GM23248 (cell line): Measurements from ENCODE around the gene GGT6. TPM values are rescaled to one million over a fixed set of nuclear protein-coding genes. Genes with fewer than 3 reads are reported as not detected.

ENCODE experiments used
- DNase-seq: peaks from one replicate; pipeline ENCODE4 v3.0.0-alpha.2; 2015
- H2AFZ ChIP-seq: fragments of 200-600 bp; sonication (generic); 2 replicates; pipeline ENCODE4 v1.6.1; 2016; ENCODE audit warnings: antibody characterized with exemption
- H3F3A ChIP-seq: fragments of 200-600 bp; sonication (generic); 2 replicates; pipeline ENCODE4 v1.6.1; 2016; ENCODE audit warnings: mild to moderate bottlenecking, antibody characterized with exemption, mixed run types; ENCODE audit not compliant: insufficient read depth
- H3K27ac ChIP-seq: fragments of 200-600 bp; sonication (generic); 2 replicates; pipeline ENCODE4 v1.5.1; 2016; ENCODE audit warnings: mild to moderate bottlenecking
- H3K27me3 ChIP-seq: fragments of 200-600 bp; sonication (generic); replicated peaks from 2 replicates; pipeline ENCODE4 v1.6.1; 2016; ENCODE audit warnings: mild to moderate bottlenecking; ENCODE audit not compliant: insufficient read depth
- H3K36me3 ChIP-seq: fragments of 200-600 bp; sonication (generic); 2 replicates; pipeline ENCODE4 v1.6.1; 2016; ENCODE audit warnings: low read depth, mild to moderate bottlenecking
- H3K4me1 ChIP-seq: fragments of 200-600 bp; sonication (generic); 2 replicates; pipeline ENCODE4 v1.6.1; 2016; ENCODE audit warnings: mild to moderate bottlenecking; ENCODE audit not compliant: insufficient read depth
- H3K4me2 ChIP-seq: fragments of 200-600 bp; sonication (generic); one replicate; pipeline ENCODE4 v1.6.1; 2016; ENCODE audit warnings: mild to moderate bottlenecking; ENCODE audit not compliant: unreplicated experiment
- H3K4me3 ChIP-seq: fragments of 200-600 bp; sonication (generic); 2 replicates; pipeline ENCODE4 v1.5.1; 2016; ENCODE audit warnings: mild to moderate bottlenecking
- H3K79me2 ChIP-seq: fragments of 200-600 bp; sonication (generic); 2 replicates; pipeline ENCODE4 v1.6.1; 2016; ENCODE audit warnings: mild to moderate bottlenecking; ENCODE audit not compliant: insufficient read depth
- H3K9ac ChIP-seq: fragments of 200-600 bp; sonication (generic); 2 replicates; pipeline ENCODE4 v1.6.1; 2016; ENCODE audit warnings: mild to moderate bottlenecking
- H3K9me2 ChIP-seq: fragments of 200-600 bp; sonication (generic); 2 replicates; pipeline ENCODE4 v1.6.1; 2016; ENCODE audit warnings: mixed run types, mild to moderate bottlenecking, moderate library complexity; ENCODE audit not compliant: insufficient read depth
- H3K9me3 ChIP-seq: fragments of 200-600 bp; sonication (generic); one replicate; pipeline ENCODE4 v1.6.1; 2017; ENCODE audit warnings: low read depth
- H4K20me1 ChIP-seq: fragments of 200-600 bp; sonication (generic); 2 replicates; pipeline ENCODE4 v1.6.0; 2016; ENCODE audit not compliant: insufficient read depth
- EZH2 ChIP-seq: fragments of 200-600 bp; sonication (generic); IDR thresholded peaks from 2 replicates; pipeline ENCODE4 v1.6.1; 2018; ENCODE audit warnings: antibody characterized with exemption, mild to moderate bottlenecking; ENCODE audit not compliant: insufficient read depth, poor library complexity, severe bottlenecking
- EZH2phosphoT487 ChIP-seq: fragments of 200-600 bp; sonication (generic); IDR thresholded peaks from 2 replicates; pipeline ENCODE4 v1.6.1; 2018; ENCODE audit warnings: antibody characterized with exemption, moderate library complexity, mild to moderate bottlenecking, low read depth; ENCODE audit not compliant: insufficient read depth
- whole genome bisulfite sequencing, 2 experiments: methylation state at CpG; one replicate each; pipeline ENCODE4 v1.1.6; 2015 to 2017; ENCODE audit warnings: low lambda C conversion rate in 2 of 2, low coverage in 1 of 2; ENCODE audit errors: missing lambda C conversion rate in 2 of 2; 5-methylcytosine and 5-hydroxymethylcytosine counted together
- in situ Hi-C: fragments of 300-500 bp; cut with MboI; formaldehyde crosslinking; loops from 2 replicates; pipeline ENCODE4 v1.15.0; 2020
- polyA plus RNA-seq: library from polyadenylated mRNA; unstranded; fragments of >200 nt; fragmentation: Nextera tagmentation; extraction: Ambion mirVana; gene quantifications from 2 replicates; pipeline ENCODE4 v1.2.1, GENCODE V29; 2016
- total RNA-seq: library from RNA; depleted of rRNA; stranded (reverse); fragments of >200 nt; shearing (Covaris generic); gene quantifications from 2 replicates; pipeline ENCODE4 v1.2.3, GENCODE V29; 2014

GGT6 gene
- total and polyA plus RNA-seq, 2 experiments from 2014 or later = not detected

GRCh38 chr17:4600563-4600962 is 40.2 kb upstream of the GGT6 start:
- H3K4me1 ChIP-seq = no peaks in the 10 kb centered on the region
- no peaks in the 10 kb centered on the region for H3K9me2 ChIP-seq
- no peaks in the 10 kb centered on the region for H3K36me3 ChIP-seq
- in situ Hi-C loops = no loop called here
- no peak overlapping the region for H3K27ac ChIP-seq
- no peaks in the 10 kb centered on the region for H3K9me3 ChIP-seq
- H3F3A ChIP-seq = no peaks in the 10 kb centered on the region
- no peak for DNase-seq
- no peak for TF ChIP-seq EZH2phosphoT487
- no peak for TF ChIP-seq EZH2
- H3K79me2 ChIP-seq = no peaks in the 10 kb centered on the region
- H2AFZ ChIP-seq = no peak overlapping the region
- H3K4me3 ChIP-seq = no peak overlapping the region
- no peaks in the 10 kb centered on the region for H4K20me1 ChIP-seq
- no peak overlapping the region for H3K4me2 ChIP-seq
- H3K9ac ChIP-seq = no peak overlapping the region
- 74 to 88% methylated on average over 6 to 13 of the region's 13 CpGs for WGBS, 2 experiments
- H3K27me3 ChIP-seq = peaks cover 28% of the 10 kb centered on the region

DNA sequence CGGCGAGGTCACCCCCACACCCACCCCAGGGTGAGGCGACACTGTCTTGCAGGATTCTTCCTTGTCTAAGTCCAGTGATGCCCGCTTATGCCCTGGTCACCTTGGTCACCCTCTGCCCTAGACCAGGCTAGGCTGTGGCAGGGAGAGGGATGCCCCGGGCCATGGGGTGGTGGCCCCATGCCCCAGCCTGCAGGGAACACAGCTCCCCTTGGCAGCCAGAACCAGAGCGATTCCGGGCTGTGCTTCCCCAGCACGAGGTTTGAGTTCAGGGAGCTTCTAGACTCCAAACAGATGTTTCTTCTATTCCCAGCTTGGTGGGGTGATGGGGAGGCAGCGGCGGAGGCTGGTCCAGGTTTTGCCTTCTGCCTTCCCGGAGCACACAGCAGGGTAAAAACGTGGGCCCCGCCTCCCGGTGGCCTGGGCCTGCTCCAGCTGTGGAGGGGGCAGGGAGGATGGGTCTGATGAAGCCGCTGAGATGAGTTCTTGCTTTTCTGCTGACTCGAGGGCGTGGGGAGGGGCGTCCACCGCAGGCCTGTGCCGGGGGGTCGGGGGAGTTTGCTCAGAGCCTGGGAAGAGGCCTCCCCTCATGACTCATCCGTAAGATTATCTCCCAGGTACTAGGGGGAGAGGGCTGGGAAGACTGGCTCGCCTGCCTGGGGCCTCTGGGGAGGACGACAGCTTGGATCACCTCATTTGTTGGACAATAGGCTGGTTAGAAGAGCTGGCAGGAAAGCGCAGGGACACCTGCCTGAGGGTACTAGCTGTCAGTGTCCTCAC is 39.3 kb upstream of the GGT6 start:
- H3K36me3 ChIP-seq = no peaks in the 10 kb centered on the region
- H3K27me3 ChIP-seq = peaks cover 24% of the 10 kb centered on the region
- in situ Hi-C loops = no loop called here
- H3K27ac ChIP-seq = no peak overlapping the region
- WGBS, 2 experiments = 6% methylated on average over 19 to 25 of the region's 25 CpGs
- no peaks in the 10 kb centered on the region for H3K79me2 ChIP-seq
- DNase-seq = no peak
- no peak overlapping the region for H3K4me2 ChIP-seq
- H3F3A ChIP-seq = no peaks in the 10 kb centered on the region
- H3K9me3 ChIP-seq = no peaks in the 10 kb centered on the region
- H3K4me1 ChIP-seq = no peaks in the 10 kb centered on the region
- no peak for TF ChIP-seq EZH2
- H4K20me1 ChIP-seq = no peaks in the 10 kb centered on the region
- no peak overlapping the region for H2AFZ ChIP-seq
- H3K4me3 ChIP-seq = no peak overlapping the region
- no peaks in the 10 kb centered on the region for H3K9me2 ChIP-seq
- no peak overlapping the region for H3K9ac ChIP-seq

GRCh38 chr17:4598776-4599504 is 38.6 kb upstream of the GGT6 start:
- TF ChIP-seq EZH2phosphoT487 = no peak
- peak; percentile 12 for TF ChIP-seq EZH2
- Histone ChIP-seq H4K20me1 (no peaks in the 10 kb centered on the region), H3K9ac (no peak overlapping the region), H3K27me3 (peaks cover 24% of the 10 kb centered on the region), H3K79me2 (no peaks in the 10 kb centered on the region), H2AFZ (no peak overlapping the region), H3K4me3 (no peak overlapping the region), H3F3A (no peaks in the 10 kb centered on the region), H3K9me3 (no peaks in the 10 kb centered on the region), H3K36me3 (no peaks in the 10 kb centered on the region), H3K4me2 (no peak overlapping the region), H3K9me2 (no peaks in the 10 kb centered on the region), H3K27ac (no peak overlapping the region), H3K4me1 (no peaks in the 10 kb centered on the region)
- WGBS, 2 experiments = 11 to 15% methylated on average over 19 to 20 of the region's 20 CpGs
- DNase-seq = peak; percentile 43
- in situ Hi-C loops = no loop called here

- H3K79me2 ChIP-seq = no peaks in the 10 kb centered on the region
- no peak overlapping the region for H2AFZ ChIP-seq
- peaks cover 24% of the 10 kb centered on the region for H3K27me3 ChIP-seq
- 71 to 75% methylated on average over 13 of the region's 13 CpGs for WGBS, 2 experiments
- no peaks in the 10 kb centered on the region for H3K9me3 ChIP-seq
- no peak overlapping the region for H3K9ac ChIP-seq
- no peak overlapping the region for H3K4me2 ChIP-seq
- no peaks in the 10 kb centered on the region for H3K9me2 ChIP-seq
- no peaks in the 10 kb centered on the region for H4K20me1 ChIP-seq
- no peak for TF ChIP-seq EZH2
- no peak for TF ChIP-seq EZH2phosphoT487
- in situ Hi-C loops = no loop called here
- H3K4me3 ChIP-seq = no peak overlapping the region
- H3K36me3 ChIP-seq = no peaks in the 10 kb centered on the region
- DNase-seq = no peak
- H3K27ac ChIP-seq = no peak overlapping the region
- no peaks in the 10 kb centered on the region for H3F3A ChIP-seq
- H3K4me1 ChIP-seq = no peaks in the 10 kb centered on the region
Observed at GRCh38 chr17:4597975-4598374, 37.6 kb upstream of the GGT6 start.
